Heart left ventricle (tissue), 16 donors: ENCODE results near the gene NAA38. TPM values are rescaled to one million over a fixed set of nuclear protein-coding genes. Genes with fewer than 3 reads are reported as not detected.

Experiments used
- ATAC-seq, 4 donors: fragments of 200-7000 bp; cut with Tn5 transposase; one replicate each; pipeline ENCODE4 v1.9.1; 2020 to 2022; ENCODE audit warnings: moderate library complexity in 4 of 4, mild to moderate bottlenecking in 3 of 4, moderate number of reproducible peaks in 1 of 4
- DNase-seq, 5 donors: peaks; one replicate each; pipeline ENCODE4 v3.0.0-alpha.2; 2020
- H3K27ac ChIP-seq, 12 donors: fragments of 200-600 bp; sonication (generic) in 4 of 12; one replicate each; pipeline versions ENCODE4 v1.5.0 to v1.8.0; 2016 to 2022; ENCODE audit warnings: mild to moderate bottlenecking in 2 of 12
- H3K27me3 ChIP-seq, 9 donors: fragments of 200-600 bp; sonication (generic) in 2 of 9; one replicate each; pipeline versions ENCODE4 v1.5.1 to v1.8.0; 2016 to 2022; ENCODE audit warnings: mild to moderate bottlenecking in 3 of 9
- H3K36me3 ChIP-seq, 9 donors: fragments of 200-600 bp; sonication (generic) in 2 of 9; one replicate each; pipeline versions ENCODE4 v1.5.0 to v1.8.0; 2018 to 2022; ENCODE audit warnings: mild to moderate bottlenecking in 2 of 9
- H3K4me1 ChIP-seq, 12 donors: fragments of 200-600 bp; sonication (generic) in 4 of 12; one replicate each; pipeline versions ENCODE4 v1.5.0 to v1.8.0; 2016 to 2022; ENCODE audit warnings: mild to moderate bottlenecking in 3 of 12
- H3K4me3 ChIP-seq, 12 donors: fragments of 200-600 bp; sonication (generic) in 4 of 12; one replicate each; pipeline versions ENCODE4 v1.5.0 to v1.8.0; 2017 to 2022; ENCODE audit warnings: mild to moderate bottlenecking in 9 of 12, moderate library complexity in 4 of 12
- H3K9me3 ChIP-seq, 12 donors: fragments of 200-600 bp; sonication (generic) in 4 of 12; one replicate each; pipeline versions ENCODE4 v1.5.0 to v1.8.0; 2016 to 2022; ENCODE audit warnings: mild to moderate bottlenecking in 1 of 12
- POLR2A ChIP-seq, 2 donors: fragments of 450-650 bp; IDR thresholded peaks; one replicate each; pipeline ENCODE4 v1.6.1; 2017; ENCODE audit warnings: antibody characterized with exemption in 2 of 2, mild to moderate bottlenecking in 2 of 2, moderate library complexity in 2 of 2
- WGBS, 4 donors: extraction: QIAGEN DNeasy Blood & Tissue Kit in 2 of 4; methylation state at CpG; one replicate each; pipeline versions ENCODE4 v1.1.5 to v1.1.7; 2013 to 2018; 5-methylcytosine and 5-hydroxymethylcytosine counted together
- intact Hi-C, 10 donors: fragments of 100-400 bp; cut with DNase I; formaldehyde crosslinking; loops; one replicate each; pipeline versions ENCODE4 v1.11.1 to v1.14.2; 2022
- polyA plus RNA-seq, 2 donors: library from polyadenylated mRNA; stranded (reverse); fragments of 200-250 nt; gene quantifications; one replicate each; pipeline ENCODE4 v1.2.3, GENCODE V29; 2013
- total RNA-seq, 9 donors: library from RNA; depleted of rRNA in 2 of 9; stranded (reverse); fragments of >200 nt in 2 of 9; fragmentation: NEBNext Ultra II Directional in 3 of 9; extraction: Animal tissue kit (Norgen Biotek cat#: 25700) in 3 of 9; gene quantifications; one replicate each; pipeline versions ENCODE4 v1.1.0 to v1.2.4, GENCODE V29; 2016 to 2023
- TF ChIP-seq, protein P1 (sequence below), 12 donors: fragments of 200-600 bp; sonication (generic) in 4 of 12; IDR thresholded peaks; one replicate each; pipeline versions ENCODE4 v1.5.0 to v1.8.0; 2018 to 2022; ENCODE audit warnings: antibody characterized with exemption in 12 of 12, mild to moderate bottlenecking in 5 of 12
- donor health status: ischemic (EF 13 %, LVEDD 7.1; RV severe dilation, severe dysfunction).
- donor health status: healthy with polysubstance abuse.
- donor health status: DM: no; HTN: yes; CAD: no.
- donor health status: DM: no; HTN: no; CAD: no.
- donor health status: ischemic (EF 25% LVEDD 6.9; RV normal size, moderate dysfunction).
- donor health status: ischemic (EF 25% LVEDD 5.7; RV mildly dilated, moderate dysfunction).
- donor health status: healthy.
- donor health status: DM: yes; HTN: yes; CAD: no.
- donor health status: ischemic (EF 35%, LVEDD 5.7; RV mildly dilated, moderate dysfunction).
- donor health status: nonischemic (EF 11% LVEDD 7.7; RV severe dilation, severe dysfunction).
- donor health status: DM: yes; HTN: yes; CAD: no.
- donor health status: PGD.
- donor health status: ischemic (EF 29% LVEDD 5.4; RV normal size, mild dysfunction).
- donor health status: nonischemic (EF 23%, LVEDD 6.1; RV moderate dilation, normal function).

The NAA38 gene
- total and polyA plus RNA-seq, 11 donors, result 60.9 to 179 (median 74.2) TPM

DNA sequence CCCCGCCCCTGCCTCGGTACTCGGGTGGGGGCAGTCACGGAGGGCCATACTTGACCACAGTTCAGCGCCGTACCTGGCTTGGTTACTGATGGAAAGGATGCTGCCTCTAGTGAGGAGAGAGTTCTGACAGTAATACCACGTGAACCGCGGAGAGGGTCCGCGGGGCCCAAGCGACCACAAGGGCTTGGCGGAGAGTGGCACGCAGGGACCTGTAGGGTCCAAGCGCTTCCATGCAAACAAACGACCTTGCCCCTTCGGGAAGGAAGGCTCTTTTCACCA is 14.2 kb downstream of the NAA38 start:
- H3K27ac ChIP-seq, result peak overlapping the region; percentile 66 to 99 (median 95)
- TF ChIP-seq POLR2A (IDR thresholded peaks at IDR 0.05), result peak in 1 of 2 donors; percentile 4
- TF ChIP-seq, protein P1, sequence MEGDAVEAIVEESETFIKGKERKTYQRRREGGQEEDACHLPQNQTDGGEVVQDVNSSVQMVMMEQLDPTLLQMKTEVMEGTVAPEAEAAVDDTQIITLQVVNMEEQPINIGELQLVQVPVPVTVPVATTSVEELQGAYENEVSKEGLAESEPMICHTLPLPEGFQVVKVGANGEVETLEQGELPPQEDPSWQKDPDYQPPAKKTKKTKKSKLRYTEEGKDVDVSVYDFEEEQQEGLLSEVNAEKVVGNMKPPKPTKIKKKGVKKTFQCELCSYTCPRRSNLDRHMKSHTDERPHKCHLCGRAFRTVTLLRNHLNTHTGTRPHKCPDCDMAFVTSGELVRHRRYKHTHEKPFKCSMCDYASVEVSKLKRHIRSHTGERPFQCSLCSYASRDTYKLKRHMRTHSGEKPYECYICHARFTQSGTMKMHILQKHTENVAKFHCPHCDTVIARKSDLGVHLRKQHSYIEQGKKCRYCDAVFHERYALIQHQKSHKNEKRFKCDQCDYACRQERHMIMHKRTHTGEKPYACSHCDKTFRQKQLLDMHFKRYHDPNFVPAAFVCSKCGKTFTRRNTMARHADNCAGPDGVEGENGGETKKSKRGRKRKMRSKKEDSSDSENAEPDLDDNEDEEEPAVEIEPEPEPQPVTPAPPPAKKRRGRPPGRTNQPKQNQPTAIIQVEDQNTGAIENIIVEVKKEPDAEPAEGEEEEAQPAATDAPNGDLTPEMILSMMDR (IDR thresholded peaks at IDR 0.05), result no peak
- peaks cover 0 to 41% (median 28%) of the 10 kb centered on the region in 9 donors for H3K36me3 ChIP-seq
- ATAC-seq (no peak), DNase-seq (no peak)
- H3K4me3 ChIP-seq, result peak overlapping the region; percentile 48 to 90 (median 80)
- peaks cover 11 to 64% (median 45%) of the 10 kb centered on the region in 12 donors for H3K4me1 ChIP-seq
- H3K9me3 ChIP-seq, result no peaks in the 10 kb centered on the region
- H3K27me3 ChIP-seq, result no peaks in the 10 kb centered on the region
- WGBS, 4 donors, result 0 to 1% (median 0%) methylated on average over 15 to 17 of the region's 17 CpGs
- intact Hi-C loops, result loop anchor here in 4 of 10 donors (1.0 to 10.0 kb wide), 7 partner anchors 9 to 608 kb away; partner anchors contain the start of genes PER1 (in 2 of the 4), CHRNB1 (in 1 of the 4), DVL2 (in 1 of the 4) and GABARAP (in 1 of the 4)

DNA sequence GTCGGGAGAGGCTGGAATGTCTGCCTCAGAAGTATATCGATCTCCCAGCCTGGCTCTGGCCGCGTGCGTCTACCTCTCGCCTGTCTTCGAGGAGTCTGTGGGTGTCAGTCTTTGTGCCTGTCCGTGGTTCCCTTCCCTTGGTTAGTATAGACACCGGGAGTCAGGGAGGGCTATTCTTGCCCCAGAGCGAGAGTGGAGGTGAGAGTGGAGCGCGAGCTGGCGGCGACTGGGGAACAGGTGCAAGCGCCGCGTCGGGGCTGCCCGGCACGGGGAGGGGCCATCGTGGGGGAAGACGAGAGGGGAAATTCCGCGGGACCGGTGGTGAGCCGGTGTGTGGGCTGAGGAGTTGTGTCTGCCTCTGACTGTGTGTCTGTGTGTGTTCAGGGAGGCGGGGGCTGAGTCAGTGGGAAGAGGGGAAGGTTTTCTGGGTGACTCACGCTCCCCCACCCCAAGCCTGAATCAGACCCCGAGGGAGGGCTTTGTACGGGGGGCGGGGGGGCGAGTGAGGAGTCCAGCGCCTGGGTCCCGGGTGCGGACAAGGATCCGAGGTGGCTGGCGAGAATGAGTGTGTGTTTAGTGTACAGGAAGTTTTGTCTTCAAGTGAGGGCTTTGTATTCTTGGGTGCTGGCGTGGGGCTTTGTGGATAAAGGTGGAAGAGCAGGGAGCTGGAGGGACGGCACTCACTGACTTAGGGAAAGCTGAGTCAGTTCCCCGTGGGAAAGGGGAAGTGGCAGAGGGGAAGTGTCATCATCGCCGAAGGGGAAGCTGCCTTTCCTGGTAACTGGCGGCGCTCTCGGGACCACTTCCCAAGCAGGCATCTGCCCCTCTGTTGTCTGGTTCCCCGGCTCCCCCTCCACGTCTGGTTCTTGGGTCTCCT is 14.7 kb downstream of the NAA38 start:
- peak; percentile 1 to 41 (median 19) for ATAC-seq
- intact Hi-C loops, result loop anchor here in 5 of 10 donors (1.0 to 10.0 kb wide), 7 partner anchors 8 to 608 kb away; partner anchors contain the start of genes KDM6B (in 2 of the 5), PER1 (in 2 of the 5), CHRNB1 (in 1 of the 5) and DVL2 (in 1 of the 5)
- Histone ChIP-seq H3K27ac (peak overlapping the region; percentile 66 to 99 (median 95)), H3K36me3 (peaks cover 0 to 37% (median 24%) of the 10 kb centered on the region in 9 donors), H3K9me3 (no peaks in the 10 kb centered on the region), H3K27me3 (no peaks in the 10 kb centered on the region), H3K4me3 (peak overlapping the region; percentile 48 to 90 (median 80)), H3K4me1 (peaks cover 11 to 70% (median 48%) of the 10 kb centered on the region in 12 donors)
- WGBS, 4 donors, result 0 to 1% (median 0%) methylated on average over 42 to 47 of the region's 47 CpGs
- TF ChIP-seq, protein P1 (IDR thresholded peaks at IDR 0.05), result no peak
- peak in 1 of 2 donors; percentile 40 for TF ChIP-seq POLR2A (IDR thresholded peaks at IDR 0.05)
- peak; percentile 84 to 91 (median 86) for DNase-seq

DNA sequence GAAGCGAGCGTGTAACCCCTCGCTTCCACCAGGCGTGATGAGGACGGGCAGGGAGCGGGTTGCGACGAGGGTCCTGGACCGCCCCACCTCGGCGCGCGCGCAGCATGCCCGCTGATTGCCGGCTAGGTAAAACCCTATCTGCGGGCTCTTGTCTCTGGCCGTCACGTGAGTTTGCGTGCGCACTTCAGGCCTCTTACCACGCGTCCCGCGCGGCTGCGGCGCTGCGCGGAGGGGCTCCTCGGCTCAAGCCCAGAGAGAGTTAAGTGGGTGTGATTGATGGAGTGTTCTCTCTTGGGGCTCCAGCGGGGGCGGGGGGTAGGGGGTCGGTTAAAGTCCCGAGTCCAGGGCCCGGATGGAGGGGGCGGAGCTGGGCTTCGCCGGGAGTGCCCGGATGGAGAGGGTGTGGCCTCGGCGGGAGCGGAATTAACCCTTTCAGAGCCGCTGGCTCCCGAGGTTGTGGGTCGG is 15.4 kb downstream of the NAA38 start:
- H3K4me1 ChIP-seq, result peaks cover 11 to 77% (median 55%) of the 10 kb centered on the region in 12 donors
- no peaks in the 10 kb centered on the region for H3K27me3 ChIP-seq
- intact Hi-C loops, result loop anchor here in 5 of 10 donors (1.0 to 10.0 kb wide), 7 partner anchors 8 to 607 kb away; partner anchors contain the start of genes PER1 (in 2 of the 5), CHRNB1 (in 1 of the 5), DVL2 (in 1 of the 5) and GABARAP (in 1 of the 5)
- ATAC-seq (peak; percentile 76 to 82 (median 78)), DNase-seq (peak; percentile 94 to 95 (median 94))
- H3K9me3 ChIP-seq, result no peaks in the 10 kb centered on the region
- peaks cover 0 to 31% (median 18%) of the 10 kb centered on the region in 9 donors for H3K36me3 ChIP-seq
- TF ChIP-seq POLR2A (IDR thresholded peaks at IDR 0.05), result peak in 1 of 2 donors; percentile 3
- TF ChIP-seq, protein P1 (IDR thresholded peaks at IDR 0.05), result peak in 2 of 12 donors; percentile 1 to 18
- peak overlapping the region; percentile 66 to 99 (median 95) for H3K27ac ChIP-seq
- WGBS, 4 donors, result 0% methylated on average over 30 to 46 of the region's 46 CpGs
- peak overlapping the region; percentile 48 to 90 (median 80) for H3K4me3 ChIP-seq
